Fibroblast of gingiva (primary cell): Measurements from ENCODE around the gene OTOS.

Experiments
- DNase-seq: peaks from one replicate; pipeline ENCODE4 v3.0.0-alpha.2; 2011; ENCODE audit warnings: low read depth

Gene OTOS

GRCh38 chr2:240151477-240152031 is 11.1 kb upstream of the OTOS start:
- no peak for DNase-seq

- DNase-seq, result no peak
These were observed 9.7 kb upstream of the OTOS start for GRCh38 chr2:240149943-240150784.

DNA sequence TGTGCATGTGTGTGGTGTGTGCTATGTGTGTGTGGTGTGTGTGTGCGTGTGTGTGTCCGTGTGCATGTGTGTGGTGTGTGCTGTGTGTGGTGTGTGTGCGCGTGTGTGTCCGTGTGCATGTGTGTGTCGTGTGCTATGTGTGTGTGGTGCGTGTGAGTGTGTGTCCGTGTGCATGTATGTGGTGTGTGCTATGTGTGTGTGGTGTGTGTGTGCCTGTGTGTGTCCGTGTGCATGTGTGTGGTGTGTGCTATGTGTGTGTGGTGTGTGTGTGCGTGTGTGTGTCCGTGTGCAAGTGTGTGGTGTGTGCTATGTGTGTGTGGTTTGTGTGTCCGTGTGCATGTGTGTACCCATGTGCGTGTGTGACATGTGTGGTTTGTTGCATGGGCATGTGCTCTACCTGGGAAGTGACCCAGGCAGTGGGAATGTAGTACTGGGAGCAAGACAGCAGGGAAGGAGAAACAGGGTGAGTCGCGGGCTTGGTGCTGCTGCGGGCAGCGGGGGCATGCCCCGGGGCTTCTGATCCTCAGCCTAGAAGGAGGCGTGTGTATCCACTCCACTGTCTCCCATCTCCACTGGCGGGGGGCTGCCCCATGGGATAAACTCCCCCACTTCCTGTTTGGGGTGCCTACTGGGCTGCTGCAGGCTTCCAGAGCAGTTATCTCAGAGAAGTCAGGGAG is 7.6 kb upstream of the OTOS start:
- no peak for DNase-seq

DNA sequence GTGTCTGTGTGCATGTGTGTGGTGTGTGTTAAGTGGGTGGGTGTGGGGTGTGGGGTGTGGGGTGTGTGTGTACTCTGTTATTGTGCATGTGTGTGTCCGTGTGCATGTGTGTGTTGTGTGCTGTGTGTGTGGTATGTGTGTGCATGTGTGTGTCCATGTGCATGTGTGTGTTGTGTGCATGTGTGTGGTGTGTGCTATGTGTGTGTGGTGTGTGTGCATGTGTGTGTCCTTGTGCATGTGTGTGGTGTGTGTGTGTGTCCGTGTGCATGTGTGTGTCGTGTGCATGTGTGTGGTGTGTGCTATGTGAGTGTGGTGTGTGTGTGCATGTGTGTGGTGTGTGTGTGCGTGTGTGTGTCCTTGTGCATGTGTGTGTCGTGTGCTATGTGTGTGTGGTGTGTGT is 6.9 kb upstream of the OTOS start:
- no peak for DNase-seq

DNA sequence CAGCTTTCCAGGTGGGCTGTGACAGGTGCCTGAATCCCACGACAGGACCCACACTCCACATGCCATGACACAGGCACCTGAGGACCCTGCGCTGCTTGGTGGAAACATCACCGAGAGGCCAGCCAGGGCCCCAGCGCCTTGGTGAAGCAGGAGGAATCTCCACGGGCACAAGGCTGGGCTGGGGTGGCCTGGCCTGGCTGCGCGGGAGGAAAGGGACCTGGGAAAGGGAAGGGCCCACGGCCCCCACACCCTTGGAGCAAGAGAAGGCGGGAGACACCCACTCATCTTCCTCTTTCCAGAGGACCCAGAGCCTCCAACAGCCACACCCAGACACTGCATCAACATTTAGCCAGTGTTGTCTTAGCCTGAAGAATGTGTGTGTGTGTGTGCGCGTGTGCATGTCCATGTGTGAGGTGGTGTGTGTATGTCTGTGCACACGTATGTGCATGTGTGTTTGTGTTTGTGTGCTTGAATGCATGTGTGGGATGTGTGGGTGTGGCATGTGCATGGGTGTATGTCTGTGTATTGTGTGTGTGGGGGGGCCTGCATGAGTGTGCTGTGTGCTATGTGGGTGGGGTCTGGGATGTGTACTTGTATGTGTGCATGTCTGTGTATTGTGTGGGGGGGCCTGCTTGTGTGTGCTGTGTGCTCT is 6.3 kb upstream of the OTOS start:
- no peak for DNase-seq

DNA sequence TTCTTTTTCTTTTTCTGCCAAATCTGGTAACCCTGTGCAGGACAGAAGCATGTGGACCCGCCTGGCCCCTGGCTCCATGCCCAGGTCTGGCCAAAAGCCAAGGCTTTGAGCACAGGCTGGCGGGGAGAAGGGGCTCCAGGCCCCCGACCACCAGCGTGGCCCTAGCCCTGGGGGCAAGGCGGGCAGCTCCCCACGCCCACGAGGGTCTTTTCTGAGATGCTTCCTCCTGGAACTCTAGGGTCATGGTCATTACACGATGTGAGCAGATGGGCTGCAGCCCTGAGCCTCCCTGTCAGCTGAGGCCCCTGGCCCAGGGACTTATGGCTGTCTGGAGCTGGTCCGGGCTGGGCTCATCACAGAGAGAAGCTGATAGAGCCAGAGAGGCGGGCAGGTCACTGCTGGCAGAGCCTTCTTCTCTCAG is 5.7 kb upstream of the OTOS start:
- no peak for DNase-seq

- DNase-seq, result no peak
These were observed 5.0 kb upstream of the OTOS start for GRCh38 chr2:240145461-240145860.

DNA sequence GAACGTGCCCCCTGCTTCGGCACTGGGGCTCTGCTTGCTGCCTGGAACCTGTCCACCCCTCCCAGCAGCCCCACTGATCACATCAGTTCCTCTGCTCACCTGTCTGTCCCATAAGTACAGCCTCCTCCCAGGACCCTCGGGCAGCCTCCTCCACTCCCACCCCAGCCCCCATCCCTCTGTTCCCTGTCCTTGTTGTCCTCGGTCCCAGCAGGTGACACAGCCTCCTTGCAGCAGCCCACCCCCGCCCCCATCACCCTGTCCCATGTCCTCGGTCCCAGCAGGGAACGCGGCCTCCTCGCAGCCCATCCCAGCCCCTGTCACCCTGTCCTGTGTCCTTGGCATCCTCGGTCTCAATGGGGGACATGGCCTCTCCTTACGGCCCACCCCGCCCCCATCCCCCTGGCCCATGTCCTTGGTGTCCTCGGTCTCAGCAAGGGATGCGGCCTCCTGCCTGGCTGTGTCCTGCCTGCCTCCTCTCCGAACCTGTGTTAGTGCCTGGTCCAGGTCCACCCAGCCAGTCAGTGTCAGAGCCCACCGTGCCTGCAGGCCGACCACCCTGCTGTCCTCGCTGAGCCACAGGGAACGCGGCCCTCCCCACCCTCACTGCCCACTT is 4.3 kb upstream of the OTOS start:
- no peak for DNase-seq

- DNase-seq, result peak; percentile 31
These were observed 3.6 kb upstream of the OTOS start for GRCh38 chr2:240143801-240144648.

DNA sequence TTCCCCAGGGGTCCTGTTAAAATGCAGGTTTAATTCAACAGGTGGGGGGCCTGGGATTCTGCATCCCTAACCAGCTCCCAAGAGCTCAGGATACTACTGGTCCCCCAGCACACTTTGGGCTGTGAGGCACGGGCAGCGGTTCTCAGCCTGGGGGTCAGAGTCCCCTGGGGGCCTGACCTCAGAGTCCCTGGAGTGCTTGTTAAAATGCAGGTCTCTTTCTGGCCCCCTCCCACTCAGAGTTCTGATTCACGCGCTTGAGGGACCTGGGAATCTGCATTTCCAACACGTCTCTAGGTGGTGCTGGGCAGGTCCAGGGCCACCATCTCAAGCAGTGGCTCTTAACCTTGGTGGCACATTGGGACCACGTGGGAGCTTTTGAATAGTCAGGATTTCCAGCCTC is 2.8 kb upstream of the OTOS start:
- no peak for DNase-seq

GRCh38 chr2:240142859-240143258 is 2.4 kb upstream of the OTOS start:
- no peak for DNase-seq

DNA sequence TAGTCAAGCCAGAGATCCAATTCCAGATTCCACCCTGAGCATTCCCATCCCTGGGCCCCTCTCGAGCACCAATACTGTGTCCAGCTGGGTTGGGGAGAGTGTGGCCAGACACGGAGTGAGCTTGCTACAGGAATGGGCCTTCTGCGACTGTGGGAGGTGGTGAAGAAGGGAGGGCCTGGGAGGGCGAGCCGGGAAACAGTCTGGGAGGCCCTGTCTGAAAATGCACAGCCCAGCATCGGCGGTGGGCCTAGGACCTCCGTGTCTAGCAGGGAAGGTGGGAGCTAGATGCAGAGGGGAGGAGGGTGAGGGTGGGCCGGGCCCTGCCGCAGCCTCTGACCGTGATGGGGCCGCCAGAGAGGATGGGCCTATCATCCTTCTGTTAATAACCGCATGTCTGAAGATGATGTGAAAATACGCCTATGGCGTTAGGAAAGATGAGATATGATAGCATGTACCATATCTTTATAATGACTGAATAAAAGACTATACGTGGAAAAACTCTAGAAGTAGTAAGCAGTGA is 1.9 kb upstream of the OTOS start:
- DNase-seq, result no peak

DNA sequence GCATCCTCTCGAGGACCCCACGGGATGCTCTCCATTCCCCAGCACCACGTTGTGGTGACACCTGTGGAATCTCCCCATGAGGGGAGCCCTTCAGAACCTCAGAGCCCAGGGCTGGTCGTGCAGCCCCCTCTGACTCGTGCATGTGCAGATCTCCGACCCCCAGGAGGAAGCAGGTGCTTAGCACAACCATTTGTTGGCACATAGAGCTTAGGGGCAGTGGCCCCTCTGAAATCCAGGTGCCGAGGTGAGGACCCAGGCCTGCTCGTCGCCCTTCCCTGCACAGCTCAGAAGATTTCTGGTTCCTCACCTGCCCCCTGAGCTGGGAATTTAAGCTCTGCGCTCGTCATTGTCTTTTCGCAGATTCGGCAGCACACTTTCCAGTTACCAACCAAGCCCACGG is 1.3 kb upstream of the OTOS start:
- no peak for DNase-seq

DNA sequence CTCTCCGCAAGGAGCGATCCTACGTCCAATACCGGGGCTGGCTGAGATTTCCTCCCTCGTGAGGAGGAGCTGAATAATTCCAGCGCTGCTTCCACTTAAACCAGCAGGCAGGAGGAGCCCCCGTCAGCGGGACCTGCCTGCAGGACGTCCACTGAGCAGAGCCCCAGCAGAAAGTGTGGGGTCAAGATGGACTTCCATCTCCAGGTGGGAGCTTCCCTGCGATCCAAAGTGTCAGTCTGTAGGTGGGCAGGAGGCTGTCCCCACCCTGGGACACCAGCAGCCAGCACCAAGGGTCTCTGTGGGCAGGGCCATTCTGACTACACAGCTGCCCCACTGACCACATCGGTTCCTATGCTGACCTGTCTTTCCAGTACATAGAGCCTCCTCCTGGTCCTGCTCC is 462 bp upstream of the OTOS start:
- no peak for DNase-seq

DNA sequence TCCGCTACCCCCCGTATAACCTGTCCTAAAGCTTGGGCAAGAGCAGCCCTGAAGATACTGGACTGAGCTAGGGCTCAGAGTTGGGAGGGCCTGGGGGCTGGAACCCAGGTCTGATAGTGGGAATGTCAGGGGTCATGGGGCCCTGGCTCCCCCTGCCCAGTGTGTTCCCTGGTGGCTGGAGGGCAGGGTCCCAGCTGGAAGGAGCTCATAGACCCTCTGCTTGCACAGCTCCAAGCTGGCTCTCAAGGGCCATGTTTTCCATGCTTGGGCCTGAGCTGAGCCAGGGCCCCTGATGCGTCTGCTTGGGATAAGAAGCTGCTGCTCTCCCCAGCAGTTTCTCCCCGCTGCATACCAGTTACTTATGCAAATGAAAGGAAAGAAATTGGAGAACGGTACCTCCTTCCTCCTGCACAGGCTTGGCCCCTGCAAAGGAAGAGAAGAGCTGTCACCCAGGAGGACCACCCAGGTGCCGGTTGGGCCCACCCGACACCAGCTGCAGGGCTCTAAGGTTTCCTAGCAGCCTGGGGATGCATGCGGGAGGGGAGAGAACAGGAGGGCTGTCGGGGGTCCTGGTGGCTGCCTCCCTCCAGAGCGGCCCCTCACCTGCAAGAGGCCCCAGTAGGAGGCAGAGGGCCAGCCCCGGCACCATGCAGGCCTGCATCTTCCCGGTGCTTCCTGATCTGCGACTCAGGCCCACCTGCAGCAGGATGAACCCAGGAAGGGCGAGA is 628 bp downstream of the OTOS start:
- DNase-seq, result no peak

GRCh38 chr2:240139011-240139441 is 1.4 kb downstream of the OTOS start:
- DNase-seq, result no peak

GRCh38 chr2:240138254-240138984 is 2.0 kb downstream of the OTOS start:
- no peak for DNase-seq

DNA sequence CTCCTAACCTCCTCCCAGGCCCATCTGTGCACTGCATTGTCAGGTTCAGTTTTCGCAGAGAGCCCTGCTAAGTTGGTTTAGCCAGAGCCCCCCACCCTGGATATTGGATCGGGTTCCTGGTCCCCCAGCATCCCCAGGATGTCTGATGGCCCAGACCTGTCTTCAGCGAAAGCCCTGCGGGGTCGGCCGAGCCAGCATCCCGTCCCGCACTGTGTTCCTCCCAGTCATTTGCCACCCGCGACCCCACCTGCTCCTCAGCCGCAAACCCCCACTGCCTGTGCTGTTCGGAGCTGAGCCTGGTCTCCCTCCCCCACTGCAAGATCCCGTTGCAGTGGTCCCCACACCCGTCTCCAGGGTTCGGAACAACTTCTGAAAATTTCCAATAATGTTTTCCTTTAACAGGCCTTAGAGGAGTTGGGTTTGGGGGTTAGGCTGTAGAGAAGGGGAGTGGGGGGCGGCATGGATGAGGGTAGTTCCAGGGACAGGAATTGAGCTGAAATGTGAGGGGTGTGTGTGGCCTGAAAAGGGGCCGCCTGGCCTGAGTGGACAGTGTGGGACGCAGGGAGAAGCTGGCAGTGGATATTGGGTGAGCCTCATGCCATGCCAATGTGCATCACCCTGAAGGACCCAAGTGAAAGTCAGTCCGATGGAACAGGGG is 2.7 kb downstream of the OTOS start:
- DNase-seq, result no peak

GRCh38 chr2:240136671-240137292 is 3.7 kb downstream of the OTOS start:
- no peak for DNase-seq
